Measurements from ENCODE around the gene TRIM38.
A peak's percentile ranks its signal among the peaks of the same experiment; 100 is the strongest.

Gene TRIM38

DNA sequence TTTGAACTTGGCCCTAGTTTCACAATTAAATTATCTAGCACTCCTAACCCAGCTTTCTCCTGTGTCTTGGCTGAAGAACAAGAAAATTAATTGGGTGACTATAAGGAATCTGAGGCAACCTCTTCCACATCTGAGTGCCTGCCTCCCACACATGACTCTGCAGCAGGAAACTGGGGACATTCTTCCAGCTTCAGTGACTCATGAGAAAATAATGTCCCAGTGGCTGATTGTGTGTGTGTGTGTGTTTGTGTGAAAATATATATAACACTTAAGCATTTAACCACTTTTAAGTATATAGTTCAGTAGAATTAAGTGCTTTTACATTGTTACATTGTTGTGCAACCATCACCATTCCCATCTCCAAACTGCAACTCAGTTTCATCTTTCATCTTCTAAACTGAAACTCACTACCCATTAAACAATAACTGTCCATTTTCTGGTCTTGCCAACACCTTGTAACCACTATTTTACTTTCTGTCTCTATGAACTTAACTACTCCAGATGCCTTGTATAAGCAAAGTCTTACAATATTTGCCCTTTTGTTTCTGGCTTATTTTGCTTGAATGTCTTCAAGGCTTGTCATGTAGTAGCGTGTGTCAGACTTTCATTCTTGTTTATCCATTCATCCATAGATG lies 8.7 kb downstream of the TRIM38 start:
- TF ChIP-seq, protein P1, sequence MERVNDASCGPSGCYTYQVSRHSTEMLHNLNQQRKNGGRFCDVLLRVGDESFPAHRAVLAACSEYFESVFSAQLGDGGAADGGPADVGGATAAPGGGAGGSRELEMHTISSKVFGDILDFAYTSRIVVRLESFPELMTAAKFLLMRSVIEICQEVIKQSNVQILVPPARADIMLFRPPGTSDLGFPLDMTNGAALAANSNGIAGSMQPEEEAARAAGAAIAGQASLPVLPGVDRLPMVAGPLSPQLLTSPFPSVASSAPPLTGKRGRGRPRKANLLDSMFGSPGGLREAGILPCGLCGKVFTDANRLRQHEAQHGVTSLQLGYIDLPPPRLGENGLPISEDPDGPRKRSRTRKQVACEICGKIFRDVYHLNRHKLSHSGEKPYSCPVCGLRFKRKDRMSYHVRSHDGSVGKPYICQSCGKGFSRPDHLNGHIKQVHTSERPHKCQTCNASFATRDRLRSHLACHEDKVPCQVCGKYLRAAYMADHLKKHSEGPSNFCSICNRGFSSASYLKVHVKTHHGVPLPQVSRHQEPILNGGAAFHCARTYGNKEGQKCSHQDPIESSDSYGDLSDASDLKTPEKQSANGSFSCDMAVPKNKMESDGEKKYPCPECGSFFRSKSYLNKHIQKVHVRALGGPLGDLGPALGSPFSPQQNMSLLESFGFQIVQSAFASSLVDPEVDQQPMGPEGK (CRISPR knock-in tag; IDR thresholded peaks at IDR 0.05; ENCODE audit: borderline replicate concordance): no peak
- TF ChIP-seq BACH2 (CRISPR knock-in tag; IDR thresholded peaks at IDR 0.05; ENCODE audit: borderline replicate concordance) (no peak), ZNF70 (CRISPR knock-in tag; IDR thresholded peaks at IDR 0.05) (no peak), ZFP3 (CRISPR knock-in tag; IDR thresholded peaks at IDR 0.05) (no peak), ARNTL (CRISPR knock-in tag; IDR thresholded peaks at IDR 0.05; ENCODE audit: borderline replicate concordance, low read depth) (no peak), GLIS3 (CRISPR knock-in tag; IDR thresholded peaks at IDR 0.05) (no peak), ZNF565 (CRISPR knock-in tag; conservative IDR thresholded peaks at IDR 0.05; ENCODE audit: low read depth) (no peak), ISL1 (CRISPR knock-in tag; IDR thresholded peaks at IDR 0.05) (peak; percentile 69)
- ATAC-seq: peak; percentile 91

- ATAC-seq: no peak
Observed at GRCh38 chr6:25972128-25972527, 9.5 kb downstream of the TRIM38 start.

GRCh38 chr6:25972902-25973301 lies 10.3 kb downstream of the TRIM38 start:
- TF ChIP-seq ZFP3 (CRISPR knock-in tag; IDR thresholded peaks at IDR 0.05): no peak
- no peak for TF ChIP-seq TOX (CRISPR knock-in tag; IDR thresholded peaks at IDR 0.05; ENCODE audit: borderline replicate concordance)
- TF ChIP-seq BACH2 (CRISPR knock-in tag; IDR thresholded peaks at IDR 0.05; ENCODE audit: borderline replicate concordance): no peak
- TF ChIP-seq, protein P1 (CRISPR knock-in tag; IDR thresholded peaks at IDR 0.05; ENCODE audit: borderline replicate concordance): no peak
- TF ChIP-seq ARNTL (CRISPR knock-in tag; IDR thresholded peaks at IDR 0.05; ENCODE audit: borderline replicate concordance, low read depth): no peak
- TF ChIP-seq ZNF70 (CRISPR knock-in tag; IDR thresholded peaks at IDR 0.05): no peak
- no peak for TF ChIP-seq ZFP30 (CRISPR knock-in tag; IDR thresholded peaks at IDR 0.05)
- TF ChIP-seq, protein P2, sequence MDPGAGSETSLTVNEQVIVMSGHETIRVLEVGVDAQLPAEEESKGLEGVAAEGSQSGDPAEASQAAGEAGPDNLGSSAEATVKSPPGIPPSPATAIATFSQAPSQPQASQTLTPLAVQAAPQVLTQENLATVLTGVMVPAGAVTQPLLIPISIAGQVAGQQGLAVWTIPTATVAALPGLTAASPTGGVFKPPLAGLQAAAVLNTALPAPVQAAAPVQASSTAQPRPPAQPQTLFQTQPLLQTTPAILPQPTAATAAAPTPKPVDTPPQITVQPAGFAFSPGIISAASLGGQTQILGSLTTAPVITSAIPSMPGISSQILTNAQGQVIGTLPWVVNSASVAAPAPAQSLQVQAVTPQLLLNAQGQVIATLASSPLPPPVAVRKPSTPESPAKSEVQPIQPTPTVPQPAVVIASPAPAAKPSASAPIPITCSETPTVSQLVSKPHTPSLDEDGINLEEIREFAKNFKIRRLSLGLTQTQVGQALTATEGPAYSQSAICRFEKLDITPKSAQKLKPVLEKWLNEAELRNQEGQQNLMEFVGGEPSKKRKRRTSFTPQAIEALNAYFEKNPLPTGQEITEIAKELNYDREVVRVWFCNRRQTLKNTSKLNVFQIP (CRISPR knock-in tag; IDR thresholded peaks at IDR 0.05; ENCODE audit: borderline replicate concordance, low read depth): no peak
- TF ChIP-seq, protein P3, sequence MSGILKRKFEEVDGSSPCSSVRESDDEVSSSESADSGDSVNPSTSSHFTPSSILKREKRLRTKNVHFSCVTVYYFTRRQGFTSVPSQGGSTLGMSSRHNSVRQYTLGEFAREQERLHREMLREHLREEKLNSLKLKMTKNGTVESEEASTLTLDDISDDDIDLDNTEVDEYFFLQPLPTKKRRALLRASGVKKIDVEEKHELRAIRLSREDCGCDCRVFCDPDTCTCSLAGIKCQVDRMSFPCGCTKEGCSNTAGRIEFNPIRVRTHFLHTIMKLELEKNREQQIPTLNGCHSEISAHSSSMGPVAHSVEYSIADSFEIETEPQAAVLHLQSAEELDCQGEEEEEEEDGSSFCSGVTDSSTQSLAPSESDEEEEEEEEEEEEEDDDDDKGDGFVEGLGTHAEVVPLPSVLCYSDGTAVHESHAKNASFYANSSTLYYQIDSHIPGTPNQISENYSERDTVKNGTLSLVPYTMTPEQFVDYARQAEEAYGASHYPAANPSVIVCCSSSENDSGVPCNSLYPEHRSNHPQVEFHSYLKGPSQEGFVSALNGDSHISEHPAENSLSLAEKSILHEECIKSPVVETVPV (CRISPR knock-in tag; IDR thresholded peaks at IDR 0.05): no peak
- no peak for TF ChIP-seq RARB (CRISPR knock-in tag; IDR thresholded peaks at IDR 0.05)
- TF ChIP-seq ZNF8 (CRISPR knock-in tag; IDR thresholded peaks at IDR 0.05): no peak
- ATAC-seq: no peak

More at GRCh38 chr6:25972128-25972527, 9.5 kb downstream of the TRIM38 start:
- TF ChIP-seq PPARA (CRISPR knock-in tag; IDR thresholded peaks at IDR 0.05; ENCODE audit: borderline replicate concordance) (no peak), ZFP30 (CRISPR knock-in tag; IDR thresholded peaks at IDR 0.05) (no peak), ZNF70 (CRISPR knock-in tag; IDR thresholded peaks at IDR 0.05) (no peak), CSDC2 (CRISPR knock-in tag; IDR thresholded peaks at IDR 0.05) (no peak), ZC3H10 (CRISPR knock-in tag; IDR thresholded peaks at IDR 0.05) (no peak), ESRRG (CRISPR knock-in tag; IDR thresholded peaks at IDR 0.05) (no peak), TOX (CRISPR knock-in tag; IDR thresholded peaks at IDR 0.05; ENCODE audit: borderline replicate concordance) (no peak), GLIS3 (CRISPR knock-in tag; IDR thresholded peaks at IDR 0.05) (no peak), ZNF8 (CRISPR knock-in tag; IDR thresholded peaks at IDR 0.05) (no peak), SNAI2 (CRISPR knock-in tag; IDR thresholded peaks at IDR 0.05) (no peak), ZFP3 (CRISPR knock-in tag; IDR thresholded peaks at IDR 0.05) (no peak), BACH2 (CRISPR knock-in tag; IDR thresholded peaks at IDR 0.05; ENCODE audit: borderline replicate concordance) (no peak), ZNF565 (CRISPR knock-in tag; conservative IDR thresholded peaks at IDR 0.05; ENCODE audit: low read depth) (no peak), ARNTL (CRISPR knock-in tag; IDR thresholded peaks at IDR 0.05; ENCODE audit: borderline replicate concordance, low read depth) (no peak)
- TF ChIP-seq, protein P2 (CRISPR knock-in tag; IDR thresholded peaks at IDR 0.05; ENCODE audit: borderline replicate concordance, low read depth): no peak
- TF ChIP-seq, protein P4, sequence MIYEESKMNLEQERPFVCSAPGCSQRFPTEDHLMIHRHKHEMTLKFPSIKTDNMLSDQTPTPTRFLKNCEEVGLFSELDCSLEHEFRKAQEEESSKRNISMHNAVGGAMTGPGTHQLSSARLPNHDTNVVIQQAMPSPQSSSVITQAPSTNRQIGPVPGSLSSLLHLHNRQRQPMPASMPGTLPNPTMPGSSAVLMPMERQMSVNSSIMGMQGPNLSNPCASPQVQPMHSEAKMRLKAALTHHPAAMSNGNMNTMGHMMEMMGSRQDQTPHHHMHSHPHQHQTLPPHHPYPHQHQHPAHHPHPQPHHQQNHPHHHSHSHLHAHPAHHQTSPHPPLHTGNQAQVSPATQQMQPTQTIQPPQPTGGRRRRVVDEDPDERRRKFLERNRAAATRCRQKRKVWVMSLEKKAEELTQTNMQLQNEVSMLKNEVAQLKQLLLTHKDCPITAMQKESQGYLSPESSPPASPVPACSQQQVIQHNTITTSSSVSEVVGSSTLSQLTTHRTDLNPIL (CRISPR knock-in tag; IDR thresholded peaks at IDR 0.05; ENCODE audit: low read depth): no peak
- TF ChIP-seq, protein P1 (CRISPR knock-in tag; IDR thresholded peaks at IDR 0.05; ENCODE audit: borderline replicate concordance): no peak
- TF ChIP-seq, protein P3 (CRISPR knock-in tag; IDR thresholded peaks at IDR 0.05): no peak

Data from SK-N-SH treated with all-trans-retinoic acid at 6 μM for 48 hours (cell line).